ENCODE data around the gene TAB2.
A peak's percentile ranks its signal among the peaks of the same experiment; 100 is the strongest.
"Not testable (repeated sequence)": the region's sequence is repeated elsewhere in the genome, so short reads cannot be mapped to it uniquely, and the experiment has no call there.

TAB2 gene

GRCh38 chr6:149334201-149334600, 16.7 kb downstream of the TAB2 start:
- no peak for DNase-seq (ENCODE audit: low read depth in 2 of 2)

GRCh38 chr6:149334682-149335160, 17.2 kb downstream of the TAB2 start:
- DNase-seq (ENCODE audit: low read depth in 2 of 2), result no peak

- peak; percentile 25 to 55 for DNase-seq (ENCODE audit: low read depth in 2 of 2)
These were observed 18.6 kb downstream of the TAB2 start for GRCh38 chr6:149335924-149336608.

- DNase-seq (ENCODE audit: low read depth in 2 of 2), result no peak
These were observed 19.1 kb downstream of the TAB2 start for GRCh38 chr6:149336609-149336928.

DNA sequence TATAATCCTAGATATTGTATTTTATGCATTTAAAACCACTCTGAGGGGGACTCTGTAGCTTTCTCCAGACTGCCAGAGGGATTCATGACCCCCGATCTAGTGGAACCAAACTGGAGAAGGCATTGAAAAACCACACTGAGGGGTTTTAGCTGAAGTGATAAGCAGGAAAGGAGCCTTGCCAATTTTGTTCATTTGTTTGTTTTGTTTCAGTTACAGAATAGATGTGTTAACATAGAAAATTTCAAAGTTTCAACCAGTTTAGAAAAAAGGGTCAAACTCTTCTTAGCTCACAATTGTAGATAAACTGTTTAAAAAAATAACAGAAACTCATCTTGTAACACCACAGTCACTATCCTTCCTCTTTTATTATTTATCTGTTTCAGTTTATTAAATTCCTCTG, 19.8 kb downstream of the TAB2 start:
- DNase-seq (ENCODE audit: low read depth in 2 of 2), result no peak

GRCh38 chr6:149340200-149340599, 22.7 kb downstream of the TAB2 start:
- no peak for DNase-seq (ENCODE audit: low read depth in 2 of 2)

DNA sequence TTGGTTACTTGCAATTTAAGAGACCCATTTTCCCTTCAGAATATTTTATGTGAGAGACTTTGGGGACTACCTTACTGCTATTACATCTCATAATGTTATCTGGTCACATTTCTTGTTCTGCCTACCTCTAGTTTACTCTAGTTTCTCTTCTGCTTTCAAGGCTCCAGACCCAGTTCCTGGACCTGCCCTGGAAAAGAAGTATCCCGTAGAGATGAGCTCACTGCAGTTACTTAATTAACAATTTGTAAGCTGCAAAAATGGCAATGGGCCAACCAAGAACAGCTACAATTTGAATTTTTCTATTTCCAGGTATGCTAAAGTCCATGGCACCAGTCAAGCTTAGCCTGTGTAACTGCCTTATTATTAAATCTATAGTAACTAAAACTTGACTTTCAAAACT, 25.0 kb downstream of the TAB2 start:
- DNase-seq (ENCODE audit: low read depth in 2 of 2), result no peak

GRCh38 chr6:149343501-149343900, 26.0 kb downstream of the TAB2 start:
- no peak for DNase-seq (ENCODE audit: low read depth in 2 of 2)

GRCh38 chr6:149346078-149346477, 28.6 kb downstream of the TAB2 start:
- no peak for DNase-seq (ENCODE audit: low read depth in 2 of 2)

- DNase-seq (ENCODE audit: low read depth in 2 of 2), result no peak
These were observed 29.6 kb downstream of the TAB2 start for GRCh38 chr6:149347067-149347466.

- DNase-seq (ENCODE audit: low read depth in 2 of 2), result not testable (repeated sequence)
These were observed 31.8 kb downstream of the TAB2 start for GRCh38 chr6:149349279-149349678.

GRCh38 chr6:149354009-149354408, 36.5 kb downstream of the TAB2 start:
- DNase-seq (ENCODE audit: low read depth in 2 of 2), result no peak

- no peak for DNase-seq (ENCODE audit: low read depth in 2 of 2)
These were observed 38.7 kb downstream of the TAB2 start for GRCh38 chr6:149356081-149356750.

- no peak for DNase-seq (ENCODE audit: low read depth in 2 of 2)
These were observed 40.4 kb downstream of the TAB2 start for GRCh38 chr6:149357726-149358538.

GRCh38 chr6:149359440-149359839, 41.9 kb downstream of the TAB2 start:
- DNase-seq (ENCODE audit: low read depth in 2 of 2), result no peak

DNA sequence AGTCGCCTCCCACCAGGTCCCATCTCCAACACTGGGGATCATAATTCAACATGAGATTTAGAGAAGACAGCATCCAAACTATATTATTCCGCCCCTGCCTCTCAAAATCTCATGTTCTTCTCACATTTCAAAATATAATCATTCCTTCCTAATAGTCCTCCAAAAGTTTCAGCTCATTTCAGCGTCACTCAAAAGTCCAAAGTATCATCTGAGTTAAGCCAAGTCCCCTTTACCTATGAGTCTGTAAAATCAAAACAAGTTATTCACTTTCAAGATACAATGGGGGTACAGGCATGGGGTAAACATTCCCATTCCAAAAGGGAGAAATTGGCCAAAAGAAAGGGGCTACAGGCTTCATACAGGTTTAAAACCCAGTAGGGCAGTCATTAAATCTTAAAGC, 43.0 kb downstream of the TAB2 start:
- no peak for DNase-seq (ENCODE audit: low read depth in 2 of 2)

DNA sequence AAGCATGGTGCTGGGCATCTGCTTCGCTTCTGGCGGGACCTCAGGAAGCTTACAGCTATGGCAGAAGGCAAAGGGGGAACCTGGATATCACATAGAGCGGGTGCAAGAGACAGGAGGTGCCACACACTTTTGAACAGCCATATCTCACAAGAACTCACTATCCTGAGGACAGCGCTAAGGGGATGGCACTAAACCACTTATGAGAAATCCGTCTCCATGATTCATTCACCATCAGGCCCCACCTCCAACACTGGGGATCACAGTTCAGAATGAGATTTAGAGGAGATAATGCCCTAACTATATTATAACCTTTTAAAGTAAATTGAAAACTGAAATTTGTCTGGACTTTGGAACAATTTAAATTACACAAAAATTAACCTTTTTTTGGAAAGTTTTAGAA, 44.8 kb downstream of the TAB2 start:
- no peak for DNase-seq (ENCODE audit: low read depth in 2 of 2)

- DNase-seq (ENCODE audit: low read depth in 2 of 2), result no peak
These were observed 45.6 kb downstream of the TAB2 start for GRCh38 chr6:149363154-149363553.

- no peak for DNase-seq (ENCODE audit: low read depth in 2 of 2)
These were observed 47.0 kb downstream of the TAB2 start for GRCh38 chr6:149364557-149364956.

DNA sequence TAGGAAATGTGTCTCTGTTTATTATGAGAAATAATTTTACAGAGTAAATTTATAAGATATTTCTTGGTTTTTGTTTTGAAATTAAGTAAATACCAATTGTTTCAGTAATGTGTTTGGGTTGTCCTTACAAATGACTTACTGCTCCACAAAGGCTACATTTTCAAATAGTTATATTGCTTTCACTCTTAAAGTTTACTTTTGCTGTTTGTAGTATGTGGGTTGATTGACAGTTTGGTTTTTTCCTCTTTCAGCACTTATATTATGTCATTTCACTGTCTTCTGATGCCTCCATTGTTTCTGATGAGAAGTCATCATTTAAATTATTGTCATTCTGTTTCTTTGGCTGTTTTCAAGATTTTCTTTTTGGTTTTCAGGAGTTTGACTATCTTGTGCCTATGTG, 47.7 kb downstream of the TAB2 start:
- no peak for DNase-seq (ENCODE audit: low read depth in 2 of 2)

GRCh38 chr6:149366267-149366921, 48.9 kb downstream of the TAB2 start:
- DNase-seq (ENCODE audit: low read depth in 2 of 2), result no peak

GRCh38 chr6:149368065-149368464, 50.6 kb downstream of the TAB2 start:
- DNase-seq (ENCODE audit: low read depth in 2 of 2), result no peak
